GM12865 (cell line): ENCODE data around the gene SLC17A5.
"Not testable (repeated sequence)": the region's sequence is repeated elsewhere in the genome, so short reads cannot be mapped to it uniquely, and the experiment has no call there.

ENCODE experiments used
- DNase-seq: peaks from one replicate; pipeline ENCODE4 v3.0.0; 2010; ENCODE audit warnings: low read depth
- H3K4me3 ChIP-seq: 2 replicates; pipeline ENCODE4 v1.5.1; 2011; ENCODE audit warnings: mild to moderate bottlenecking, low read depth, low read length, control low read depth
- TF ChIP-seq, protein P1 (sequence below): IDR thresholded peaks from 2 replicates; pipeline ENCODE4 v1.5.1; 2011; ENCODE audit warnings: low read length, control low read depth, low read depth, inconsistent platforms; ENCODE audit not compliant: insufficient read depth; ENCODE audit errors: missing control alignments

The SLC17A5 gene

DNA sequence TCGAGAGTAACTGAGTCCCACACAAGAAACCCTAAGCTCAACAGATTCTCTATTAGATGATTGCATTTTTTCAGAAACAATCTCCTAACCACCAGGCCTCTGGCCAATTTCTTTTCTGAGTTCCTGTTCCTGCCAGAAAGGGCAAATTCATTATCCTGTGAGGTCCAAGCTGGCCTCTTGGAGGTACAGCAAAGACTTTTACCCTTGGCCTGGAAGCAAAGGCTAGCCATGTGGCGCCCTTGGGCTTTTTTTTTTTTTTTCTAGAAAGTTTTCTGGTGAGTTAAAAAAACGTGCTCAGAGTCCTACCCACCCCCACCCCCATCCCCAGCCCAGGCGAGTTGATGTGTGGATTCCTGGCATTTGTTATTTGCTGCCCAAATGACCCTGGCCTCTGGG is 73.9 kb downstream of the SLC17A5 start:
- peak; percentile 55 for DNase-seq
- H3K4me3 ChIP-seq = peak overlapping the region; percentile 46
- TF ChIP-seq, protein P1, sequence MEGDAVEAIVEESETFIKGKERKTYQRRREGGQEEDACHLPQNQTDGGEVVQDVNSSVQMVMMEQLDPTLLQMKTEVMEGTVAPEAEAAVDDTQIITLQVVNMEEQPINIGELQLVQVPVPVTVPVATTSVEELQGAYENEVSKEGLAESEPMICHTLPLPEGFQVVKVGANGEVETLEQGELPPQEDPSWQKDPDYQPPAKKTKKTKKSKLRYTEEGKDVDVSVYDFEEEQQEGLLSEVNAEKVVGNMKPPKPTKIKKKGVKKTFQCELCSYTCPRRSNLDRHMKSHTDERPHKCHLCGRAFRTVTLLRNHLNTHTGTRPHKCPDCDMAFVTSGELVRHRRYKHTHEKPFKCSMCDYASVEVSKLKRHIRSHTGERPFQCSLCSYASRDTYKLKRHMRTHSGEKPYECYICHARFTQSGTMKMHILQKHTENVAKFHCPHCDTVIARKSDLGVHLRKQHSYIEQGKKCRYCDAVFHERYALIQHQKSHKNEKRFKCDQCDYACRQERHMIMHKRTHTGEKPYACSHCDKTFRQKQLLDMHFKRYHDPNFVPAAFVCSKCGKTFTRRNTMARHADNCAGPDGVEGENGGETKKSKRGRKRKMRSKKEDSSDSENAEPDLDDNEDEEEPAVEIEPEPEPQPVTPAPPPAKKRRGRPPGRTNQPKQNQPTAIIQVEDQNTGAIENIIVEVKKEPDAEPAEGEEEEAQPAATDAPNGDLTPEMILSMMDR = no peak

DNA sequence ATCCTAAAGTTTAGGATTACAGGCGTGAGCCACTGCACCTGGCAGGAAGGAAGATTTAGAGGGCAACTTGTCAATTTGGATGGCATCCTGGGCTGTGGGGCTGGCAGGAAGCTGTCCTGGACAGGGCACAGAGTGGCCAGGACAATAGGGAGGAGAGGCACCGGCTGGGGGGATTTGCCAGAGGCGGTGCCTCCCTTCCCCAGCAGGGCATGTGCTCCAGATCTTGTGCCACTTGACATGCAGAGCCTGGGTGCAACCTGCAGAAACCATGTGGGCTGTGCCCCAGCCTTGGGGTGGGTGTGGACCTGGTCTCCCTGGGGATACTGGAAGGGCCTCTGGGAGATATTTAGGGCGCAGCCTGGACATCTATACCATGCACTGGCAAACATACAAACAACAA is 74.4 kb downstream of the SLC17A5 start:
- peak; percentile 26 for DNase-seq
- peak overlapping the region; percentile 46 for H3K4me3 ChIP-seq
- TF ChIP-seq, protein P1 = no peak

DNA sequence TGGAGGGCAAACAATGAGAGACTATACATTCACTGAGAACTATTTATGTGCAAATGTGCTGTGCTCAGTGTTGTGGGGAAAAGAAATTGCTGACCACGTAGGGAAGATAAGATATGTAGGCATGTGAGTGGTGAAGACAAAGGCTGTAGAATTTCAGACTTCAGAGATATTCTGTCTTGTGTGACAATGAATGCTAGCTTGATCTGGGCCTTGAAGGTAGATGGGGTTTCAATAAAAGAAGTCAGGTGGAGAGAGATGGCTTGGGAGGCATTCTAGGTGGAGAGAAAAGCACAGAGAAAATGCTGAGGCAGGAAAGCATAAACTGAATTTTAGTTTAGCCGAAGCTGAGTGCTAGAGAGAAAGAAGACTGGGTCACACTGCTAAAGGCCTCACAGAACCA is 76.1 kb downstream of the SLC17A5 start:
- DNase-seq = no peak
- TF ChIP-seq, protein P1 = no peak

DNA sequence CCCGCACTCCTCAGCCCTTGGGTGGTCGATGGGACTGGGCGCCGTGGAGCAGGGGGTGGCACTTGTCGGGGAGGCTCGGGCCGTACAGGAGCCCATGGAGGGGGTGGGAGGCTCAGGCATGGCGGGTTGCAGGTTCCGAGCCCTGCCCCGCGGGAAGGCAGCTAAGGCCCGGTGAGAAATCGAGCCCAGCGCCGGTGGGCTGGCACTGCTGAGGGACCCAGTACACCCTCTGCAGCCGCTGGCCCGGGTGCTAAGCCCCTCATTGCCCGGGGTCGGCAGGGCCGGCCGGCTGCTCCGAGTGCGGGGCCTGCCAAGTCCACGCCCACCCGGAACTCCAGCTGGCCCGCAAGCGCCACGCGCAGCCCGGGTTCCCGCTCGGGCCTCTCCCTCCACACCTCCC is 81.3 kb downstream of the SLC17A5 start:
- not testable (repeated sequence) for DNase-seq, H3K4me3 ChIP-seq

More for the DNA sequence above, 76.1 kb downstream of the SLC17A5 start:
- no peak overlapping the region for H3K4me3 ChIP-seq

DNA sequence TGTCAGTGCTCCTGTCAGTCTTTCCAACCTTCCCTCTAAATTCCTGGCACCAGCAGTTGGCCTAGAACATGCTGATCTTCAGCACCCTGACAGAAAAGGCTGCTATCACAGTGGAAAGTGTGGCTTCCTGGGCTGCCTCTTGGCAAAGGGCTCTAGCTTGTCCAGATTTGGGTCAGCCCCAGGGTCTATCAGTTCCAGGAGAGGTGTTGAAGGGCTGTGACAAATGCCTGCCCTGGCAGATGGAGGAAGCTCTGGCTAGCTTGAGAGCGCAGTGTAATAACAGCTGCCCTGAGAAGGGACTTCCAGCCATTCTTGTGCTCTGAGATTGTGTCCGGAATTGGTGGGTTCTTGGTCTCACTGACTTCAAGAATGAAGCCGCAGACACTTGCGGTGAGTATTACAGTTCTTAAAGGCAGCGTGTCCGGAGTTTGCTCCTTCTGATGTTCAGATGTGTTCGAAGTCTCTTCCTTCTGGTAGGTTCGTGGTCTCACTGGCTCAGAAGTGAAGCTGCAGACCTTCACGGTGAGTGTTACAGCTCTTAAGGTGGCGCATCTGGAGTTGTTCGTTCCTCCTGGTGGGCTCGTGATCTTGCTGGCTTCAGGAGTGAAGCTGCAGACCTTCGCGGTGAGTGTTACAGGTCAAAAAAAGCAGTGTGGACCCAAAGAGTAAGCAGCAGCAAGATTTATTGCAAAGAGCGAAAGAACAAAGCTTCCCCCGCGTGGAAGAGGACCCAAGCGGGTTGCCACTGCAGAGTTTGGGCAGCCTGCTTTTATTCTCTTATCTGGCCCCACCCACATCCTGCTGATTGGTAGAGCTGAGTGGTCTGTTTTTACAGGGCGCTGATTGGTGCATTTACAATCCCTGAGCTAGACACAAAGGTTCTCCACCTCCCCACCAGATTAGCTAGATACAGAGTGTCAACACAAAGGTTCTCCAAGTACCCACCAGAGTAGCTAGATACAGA is 82.3 kb downstream of the SLC17A5 start:
- not testable (repeated sequence) for H3K4me3 ChIP-seq, DNase-seq

DNA sequence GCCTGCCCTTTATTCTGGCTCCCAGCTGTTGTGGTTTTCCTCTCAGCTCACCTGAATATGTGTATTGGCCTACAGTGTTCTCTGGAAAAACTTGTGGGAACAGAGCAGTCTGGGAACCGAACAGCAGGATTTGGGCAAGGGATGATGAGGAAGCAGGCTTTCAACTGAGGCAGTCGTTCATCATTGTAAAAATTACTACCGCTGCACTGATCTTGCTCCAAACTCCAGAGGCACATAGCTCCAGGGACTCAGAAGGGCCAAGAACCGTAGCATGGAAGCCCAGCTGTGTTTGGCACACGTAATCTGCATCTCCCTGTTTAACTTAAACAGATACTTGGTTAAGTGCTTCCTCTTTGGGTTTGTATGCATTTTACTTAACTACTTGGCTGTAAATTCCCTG is 84.7 kb downstream of the SLC17A5 start:
- TF ChIP-seq, protein P1 = no peak
- H3K4me3 ChIP-seq = no peak overlapping the region
- no peak for DNase-seq

DNA sequence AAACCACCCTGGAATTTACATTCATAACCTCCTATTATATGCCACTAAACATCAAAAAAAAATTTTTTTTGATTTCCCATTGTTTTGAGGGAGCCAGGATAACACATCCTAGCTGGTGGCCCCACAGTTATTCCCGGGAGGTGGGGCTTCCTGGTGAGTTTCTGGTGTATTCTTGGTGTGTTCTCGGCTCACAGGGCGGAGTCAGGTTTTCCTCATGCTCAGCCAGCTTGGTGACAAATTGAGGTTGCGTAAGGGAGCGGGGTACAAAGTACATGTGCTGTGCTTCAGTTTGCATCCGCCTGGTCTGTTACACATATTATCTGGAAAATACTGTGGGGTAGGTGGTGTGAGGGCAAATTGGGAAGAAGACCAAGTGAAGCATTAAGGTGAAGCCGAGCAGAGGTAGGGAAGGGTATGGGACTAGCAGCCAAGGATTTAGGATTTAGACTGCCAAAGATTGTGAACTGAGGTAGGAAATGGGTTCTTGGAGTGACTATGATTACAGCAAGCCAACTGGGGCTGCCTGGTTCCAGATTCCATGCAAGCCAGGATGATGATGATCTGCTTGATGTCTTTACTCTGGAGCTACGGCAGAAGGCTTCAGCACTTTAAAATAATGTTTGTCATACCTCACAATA is 86.7 kb downstream of the SLC17A5 start:
- no peak for DNase-seq
- TF ChIP-seq, protein P1 = no peak
- H3K4me3 ChIP-seq = no peak overlapping the region

DNA sequence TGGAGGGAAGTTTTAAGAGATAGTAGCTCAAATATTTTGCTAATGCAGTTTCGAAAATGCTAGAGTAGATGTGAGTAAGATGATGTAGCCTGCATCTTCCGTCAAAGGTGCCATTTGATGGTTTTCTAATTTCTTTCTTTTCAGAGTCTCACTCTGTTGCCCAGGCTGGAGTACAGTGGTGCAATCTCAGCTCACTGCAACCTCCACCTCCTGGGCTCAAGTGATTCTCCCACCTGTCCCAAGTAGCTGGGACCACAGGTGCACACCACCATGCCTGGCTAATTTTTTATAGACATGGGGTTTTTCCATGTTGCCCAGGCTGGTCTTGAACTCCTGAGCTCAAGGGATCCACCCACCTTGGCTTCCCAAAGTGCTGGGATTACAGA is 87.3 kb downstream of the SLC17A5 start:
- not testable (repeated sequence) for DNase-seq, H3K4me3 ChIP-seq
